NK-92 (cell line): Measurements from ENCODE around the gene EPB42.

Experiments used
- DNase-seq: peaks from one replicate; lab custom pipeline; 2025; ENCODE audit not compliant: unreplicated experiment; lab: John Stamatoyannopoulos, UW

The EPB42 gene

DNA sequence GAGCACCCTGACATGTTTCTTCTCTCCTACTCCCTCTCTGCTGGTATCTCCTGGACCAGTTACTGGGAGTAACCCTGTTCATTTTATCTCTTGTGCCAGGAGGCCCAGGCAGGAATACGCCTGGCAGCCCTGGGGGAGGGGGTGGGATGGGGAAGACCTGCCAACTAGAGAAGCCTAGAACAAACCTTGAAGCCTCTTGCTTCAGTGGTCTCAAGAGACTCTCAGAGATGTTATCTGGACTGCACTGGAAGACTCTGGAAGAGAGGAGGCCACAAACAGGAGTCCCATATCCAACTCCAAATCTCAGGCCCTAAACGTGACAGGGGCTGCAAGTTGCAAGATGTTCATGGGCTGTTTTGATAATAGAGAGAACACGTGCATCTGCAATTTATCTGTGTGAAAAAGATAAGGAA lies at the start of gene EPB42:
TSS of gene EPB42 (minus strand) at position 28 of the 413 bp plus-strand sequence. CDS start 193 bp downstream, outside the sequence.
- DNase-seq = no peak

DNA sequence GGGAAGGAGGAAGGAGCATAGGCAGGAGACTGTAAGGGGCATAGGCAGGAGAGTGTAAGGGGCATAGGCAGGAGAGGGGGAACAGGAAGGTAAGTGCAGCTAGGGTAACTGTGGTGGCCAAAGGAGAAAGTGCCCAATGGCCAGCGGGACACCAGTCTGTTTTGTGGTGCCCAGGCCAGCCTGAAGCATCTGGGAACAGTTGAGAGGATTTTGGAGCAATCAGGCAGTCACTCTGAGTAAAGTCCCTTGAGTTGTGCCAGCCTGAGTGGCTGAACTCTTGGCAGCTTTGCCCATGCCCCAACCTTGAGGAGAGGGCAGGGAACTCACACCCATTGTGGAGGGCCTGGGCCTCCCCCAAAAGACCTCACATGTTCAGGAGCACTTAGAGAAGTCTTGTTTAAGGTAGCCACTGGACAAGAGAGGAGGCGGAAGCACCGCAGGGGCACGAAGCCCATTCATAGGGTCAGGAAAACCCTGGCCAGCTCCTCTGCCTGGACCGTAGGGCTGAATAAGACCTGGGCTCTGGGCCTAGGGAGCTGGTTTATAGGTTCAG lies 49.4 kb upstream of the EPB42 start:
- no peak for DNase-seq

DNA sequence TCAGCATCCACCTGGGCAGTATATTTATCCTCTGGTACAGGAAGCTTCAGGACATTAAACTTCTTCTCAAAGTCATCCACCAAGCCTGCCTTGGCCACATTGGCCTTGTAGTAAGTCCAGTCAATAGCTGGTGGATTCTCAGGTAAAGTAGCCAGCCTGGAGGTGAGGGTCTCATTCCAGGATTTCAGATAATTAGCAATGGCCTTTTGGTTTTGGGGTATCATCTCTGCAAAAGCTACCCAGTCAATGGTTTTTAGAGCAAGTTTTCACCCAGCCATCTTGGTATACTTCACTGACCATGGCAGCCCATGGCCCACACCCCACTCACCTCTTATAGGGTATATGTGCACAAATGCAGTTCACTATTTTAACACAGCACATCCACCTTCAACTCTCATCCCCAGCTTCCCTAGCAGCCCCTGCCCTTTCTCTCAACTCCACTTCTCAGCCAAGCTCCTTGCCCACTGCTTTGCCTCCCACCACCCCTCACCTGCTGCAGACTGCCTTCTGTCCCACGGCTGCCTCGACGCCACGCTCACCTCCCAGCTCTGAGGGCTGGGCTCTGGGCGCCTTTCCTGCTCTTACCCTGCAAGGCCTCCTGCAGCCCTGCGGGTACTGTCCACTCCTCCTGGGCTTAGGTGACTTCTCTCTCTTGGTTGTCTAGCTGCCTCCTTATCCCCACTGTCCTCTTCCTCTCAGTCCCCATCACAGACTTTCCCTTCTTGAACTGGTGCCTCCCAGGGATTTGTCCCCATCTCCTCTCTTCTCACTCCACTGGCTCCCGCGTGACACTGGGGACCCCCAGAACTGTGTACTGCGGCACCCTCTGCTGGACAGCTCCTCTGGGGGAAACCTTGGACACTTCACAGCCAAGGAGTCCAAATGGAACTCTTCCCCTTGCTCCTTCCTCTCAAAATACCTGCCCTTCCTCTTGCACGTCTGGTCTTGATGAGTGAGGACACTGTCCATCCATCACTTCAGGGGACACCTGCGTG lies 47.6 kb upstream of the EPB42 start:
- DNase-seq = no peak

DNA sequence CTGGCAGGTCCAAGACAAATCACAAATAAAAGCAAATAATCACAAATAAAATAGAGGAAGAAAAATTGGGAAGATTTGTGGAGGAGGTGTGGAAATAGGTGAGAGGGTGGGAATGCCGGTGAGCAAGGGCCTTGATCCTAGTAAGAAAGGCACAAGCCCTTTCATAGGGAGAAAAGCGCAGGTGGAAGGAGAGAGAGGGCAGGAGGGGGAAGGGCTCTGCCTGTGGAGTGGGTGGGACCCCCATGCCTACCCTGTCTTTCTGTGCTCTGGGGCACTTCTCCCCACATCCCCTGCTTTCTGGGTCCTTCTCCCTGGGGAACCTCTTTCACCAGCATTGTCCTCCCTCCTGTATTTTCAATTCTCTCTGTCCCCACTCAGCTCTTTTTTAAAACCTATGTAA lies 46.6 kb upstream of the EPB42 start:
- DNase-seq = no peak

DNA sequence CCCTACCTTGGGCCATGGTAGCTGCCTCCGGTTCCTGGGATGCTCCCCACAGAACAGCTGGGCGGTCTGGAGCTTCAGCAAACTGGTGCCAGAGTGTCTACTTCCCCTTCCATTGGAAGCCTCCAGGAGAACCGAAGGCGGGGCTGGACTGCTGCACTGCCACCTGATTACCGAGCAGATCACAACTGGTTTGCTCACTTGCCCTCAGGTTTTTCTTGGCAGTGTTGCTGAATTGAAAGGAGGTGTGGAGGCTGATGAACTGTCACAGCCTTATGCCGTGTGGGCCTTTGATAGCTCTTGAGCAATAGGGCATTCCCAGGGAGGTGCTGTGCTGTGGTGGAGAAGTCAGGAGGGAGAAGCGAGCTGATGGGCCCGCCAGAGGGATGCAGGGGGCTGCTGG lies 46.0 kb upstream of the EPB42 start, which contains the start of gene TGM5:
TSS of gene TGM5 (minus strand) at position 95 of the 400 bp plus-strand sequence. CDS start at position 16, 79 bp downstream.
- DNase-seq = no peak

DNA sequence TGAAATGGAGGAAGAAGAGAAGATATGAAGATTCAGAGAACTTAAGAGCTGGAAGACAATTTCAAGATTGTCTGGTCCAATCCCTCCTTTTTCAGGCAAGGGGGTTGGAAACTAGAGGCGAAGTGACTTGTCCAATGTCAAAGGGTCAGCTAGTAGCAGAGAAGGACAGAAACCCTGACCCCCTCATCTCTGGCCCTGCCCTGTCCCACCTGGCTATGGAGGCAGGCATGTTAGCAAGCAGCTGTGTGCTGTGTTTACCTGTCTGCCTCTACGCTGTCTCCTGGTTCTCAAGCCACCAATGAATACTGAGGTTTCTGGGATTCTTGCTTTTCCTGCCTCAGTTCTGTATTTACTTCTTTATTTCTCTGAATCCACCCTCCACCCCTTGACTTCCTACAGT lies 45.6 kb upstream of the EPB42 start:
- no peak for DNase-seq

DNA sequence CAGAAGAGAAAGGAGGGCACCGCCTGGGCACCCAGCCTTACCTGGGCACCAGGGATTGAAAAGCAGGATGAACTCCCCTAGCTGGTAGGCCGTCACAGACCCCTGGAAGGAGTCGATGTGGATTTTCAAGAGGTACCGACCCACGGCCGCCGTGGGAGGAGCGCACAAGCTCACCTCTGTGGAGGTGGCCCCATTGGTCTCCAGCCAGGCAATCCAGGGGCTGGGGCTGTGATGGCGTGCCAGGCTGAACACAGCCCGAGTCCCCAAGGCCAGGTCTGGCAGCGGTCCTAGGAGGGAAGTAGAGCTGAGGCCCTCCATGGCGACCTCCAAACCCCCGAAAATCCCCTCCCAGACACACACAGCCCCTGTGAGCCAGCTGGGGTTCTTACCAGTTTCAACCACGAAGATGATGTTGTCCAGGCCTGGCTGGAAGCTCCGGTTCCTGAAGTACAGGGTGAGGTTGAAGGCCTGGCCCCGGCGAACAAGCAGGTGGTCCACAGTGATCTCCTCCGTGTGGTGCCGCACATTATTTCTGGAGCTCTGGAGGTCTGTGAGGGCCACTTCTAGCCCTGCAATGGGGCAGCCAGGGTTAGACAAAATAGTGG lies 39.3 kb upstream of the EPB42 start:
- no peak for DNase-seq

DNA sequence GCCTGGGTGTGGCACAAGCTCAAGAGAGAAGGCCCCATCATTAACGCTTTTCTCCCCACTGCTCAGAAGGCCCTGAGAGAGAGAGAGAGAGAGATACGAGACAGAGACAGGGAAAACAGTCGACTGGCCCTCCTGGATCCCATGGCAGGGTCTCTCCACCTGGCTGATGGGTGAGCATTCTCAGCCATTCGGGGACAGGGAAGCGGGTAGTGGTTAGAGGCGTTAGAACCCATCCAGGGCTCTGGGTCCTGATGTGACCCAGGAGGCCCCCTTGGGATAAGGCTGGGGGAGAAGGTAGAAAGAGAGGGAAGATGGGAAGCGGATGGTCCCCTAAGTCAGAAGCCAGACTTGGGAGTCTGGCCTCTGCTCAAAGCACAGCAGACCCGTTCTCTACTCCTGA lies 38.0 kb upstream of the EPB42 start:
- DNase-seq = no peak

DNA sequence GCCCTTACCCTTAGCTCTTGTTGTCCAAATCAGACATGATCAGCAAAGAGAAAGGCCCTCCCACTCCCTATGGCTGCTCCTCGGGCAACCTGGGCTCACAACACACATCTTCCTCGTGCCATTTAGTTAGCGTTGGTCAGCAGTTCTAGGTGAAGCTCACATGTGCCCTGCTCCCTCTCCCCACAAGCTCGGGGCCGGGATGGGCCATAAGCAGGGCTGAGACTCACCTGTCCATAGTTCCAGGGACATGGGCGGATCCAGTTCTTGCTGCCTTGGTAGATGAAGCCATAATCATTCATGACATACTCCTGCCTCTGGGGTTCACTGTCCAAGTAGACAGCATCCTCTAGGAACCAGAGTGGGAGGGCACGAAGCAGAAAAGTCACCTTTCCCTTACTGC lies 35.5 kb upstream of the EPB42 start:
- no peak for DNase-seq

DNA sequence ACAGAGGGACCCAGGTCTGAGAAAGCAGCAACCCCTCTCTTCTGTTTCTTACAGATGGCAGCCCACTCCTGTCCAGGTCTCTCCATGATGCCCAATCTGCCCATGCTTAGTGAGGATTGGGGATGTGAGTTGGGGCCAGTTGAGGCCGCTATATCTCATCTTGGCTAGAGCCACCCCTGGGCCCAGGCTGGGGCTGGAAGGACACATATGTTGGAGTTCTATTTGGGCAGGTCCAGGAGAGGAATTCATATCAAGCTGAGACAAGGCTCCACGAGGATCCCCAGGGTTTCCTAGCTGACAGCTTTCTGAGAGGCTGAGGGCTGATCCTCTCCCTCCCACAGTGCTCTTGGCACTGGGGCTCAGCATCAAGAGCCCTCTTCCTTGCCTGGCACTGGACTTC lies 34.6 kb upstream of the EPB42 start:
- no peak for DNase-seq

DNA sequence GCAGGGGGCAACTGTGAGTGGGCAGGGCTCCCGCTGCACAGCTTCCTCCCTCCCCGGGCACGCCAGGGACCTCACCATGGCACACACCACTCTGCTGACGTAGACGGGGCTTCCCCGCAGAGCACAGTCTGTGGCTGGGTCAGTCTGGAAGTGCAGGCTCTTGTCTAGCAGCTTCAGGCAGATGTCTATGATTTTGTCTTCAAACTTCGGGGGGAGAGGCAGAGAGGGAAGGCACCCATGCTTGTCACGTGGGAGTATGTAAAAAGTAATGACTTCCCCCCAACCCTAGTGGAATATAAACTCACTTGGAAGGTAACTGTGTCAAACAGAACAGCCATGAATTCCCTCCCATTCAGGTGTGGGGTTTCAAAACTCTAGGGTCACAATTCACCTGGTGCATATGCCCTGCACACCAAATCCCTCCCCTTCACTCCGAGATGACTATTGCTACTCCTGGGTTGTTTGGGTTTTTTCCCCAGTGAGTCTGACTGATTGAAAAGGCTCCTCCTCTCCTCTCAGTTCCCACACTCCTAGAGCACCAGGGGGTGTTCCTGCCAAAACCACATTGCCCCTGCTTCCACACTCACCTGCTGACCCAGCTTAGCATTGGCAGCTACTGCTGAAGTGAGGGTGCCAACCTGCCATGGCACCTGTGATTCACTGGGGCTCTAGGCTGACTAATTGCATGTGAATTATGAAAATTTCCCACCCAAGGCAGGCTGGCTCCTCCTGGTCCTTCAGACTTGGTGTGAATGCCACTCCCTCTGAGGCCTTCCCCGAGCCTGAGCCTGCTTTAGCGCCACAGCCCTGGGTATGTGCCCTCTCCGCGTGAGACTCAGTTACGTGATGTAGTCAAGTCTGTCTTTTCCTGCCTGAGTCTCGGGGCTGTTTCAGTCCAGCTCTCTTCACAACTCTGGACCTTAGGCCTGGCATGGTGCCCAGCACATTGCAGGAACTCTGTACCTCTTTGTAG lies 32.9 kb upstream of the EPB42 start:
- DNase-seq = no peak

DNA sequence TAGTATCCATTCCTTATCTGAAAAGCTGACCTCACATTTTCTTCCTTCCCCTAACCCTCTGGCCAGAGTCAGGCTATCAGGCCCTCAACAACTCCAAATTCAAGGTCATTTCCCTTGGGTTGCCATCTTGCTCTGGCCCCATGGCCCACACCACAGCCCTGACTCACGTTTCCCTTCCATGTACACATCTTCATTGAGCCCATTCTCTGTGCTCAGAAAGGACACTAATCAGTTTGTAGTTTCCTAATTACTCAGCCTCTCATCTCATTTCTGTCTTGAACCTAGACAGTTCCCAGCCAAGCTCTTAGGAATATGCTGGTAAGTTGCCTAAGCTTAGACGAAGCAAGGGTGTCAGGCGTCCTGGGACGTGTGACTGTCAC lies 31.0 kb upstream of the EPB42 start:
- no peak for DNase-seq

DNA sequence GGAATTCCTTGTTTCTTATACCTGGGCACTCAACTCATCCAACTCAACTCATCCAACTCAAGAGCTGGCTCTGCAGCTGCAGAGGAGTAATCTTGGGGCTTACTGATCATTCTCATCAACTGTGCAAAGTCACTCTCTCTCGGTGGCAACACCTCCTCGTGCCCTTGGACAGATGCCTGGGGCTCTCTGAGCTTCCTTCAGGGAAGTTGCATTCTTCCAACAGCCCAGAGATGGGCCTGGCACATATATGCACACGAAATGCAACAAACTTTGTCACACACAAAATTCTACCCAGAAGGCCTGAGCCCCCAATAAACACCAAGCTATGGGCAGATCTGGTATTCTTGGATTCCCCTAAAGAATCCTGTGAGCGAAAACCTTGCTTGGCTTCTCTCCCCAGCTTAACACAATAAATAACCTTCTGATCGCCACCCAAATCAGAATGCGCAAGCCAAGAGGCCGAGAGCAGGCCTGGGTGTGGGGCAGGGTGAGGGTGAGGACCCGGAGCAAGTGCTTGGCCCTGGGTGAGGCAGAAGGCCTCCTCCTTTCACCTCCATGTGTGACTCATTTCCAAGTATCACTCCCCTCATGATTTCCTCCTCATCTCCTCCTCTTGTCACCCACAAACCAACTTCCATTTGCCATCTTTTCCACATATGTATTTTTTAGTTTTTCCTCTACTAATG lies 30.5 kb upstream of the EPB42 start:
- DNase-seq = no peak

DNA sequence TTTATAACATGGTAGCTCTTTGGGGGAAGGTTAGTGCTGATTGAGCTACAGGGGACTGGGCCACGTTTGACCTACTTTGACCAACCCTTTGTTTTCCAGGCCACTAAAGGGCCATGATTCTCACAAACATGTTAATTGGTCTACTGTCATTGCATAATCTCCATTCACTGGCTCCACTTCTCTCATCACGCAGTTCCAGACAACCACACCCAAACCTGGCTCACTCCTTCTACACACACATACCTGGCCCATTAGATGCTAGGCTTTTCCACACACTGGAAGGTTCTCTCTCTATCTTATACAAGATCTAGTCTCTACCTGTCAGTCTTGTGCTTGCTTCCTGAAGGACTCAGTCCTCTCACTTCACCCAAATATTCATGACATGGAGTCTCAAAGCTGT lies 30.0 kb upstream of the EPB42 start:
- no peak for DNase-seq

DNA sequence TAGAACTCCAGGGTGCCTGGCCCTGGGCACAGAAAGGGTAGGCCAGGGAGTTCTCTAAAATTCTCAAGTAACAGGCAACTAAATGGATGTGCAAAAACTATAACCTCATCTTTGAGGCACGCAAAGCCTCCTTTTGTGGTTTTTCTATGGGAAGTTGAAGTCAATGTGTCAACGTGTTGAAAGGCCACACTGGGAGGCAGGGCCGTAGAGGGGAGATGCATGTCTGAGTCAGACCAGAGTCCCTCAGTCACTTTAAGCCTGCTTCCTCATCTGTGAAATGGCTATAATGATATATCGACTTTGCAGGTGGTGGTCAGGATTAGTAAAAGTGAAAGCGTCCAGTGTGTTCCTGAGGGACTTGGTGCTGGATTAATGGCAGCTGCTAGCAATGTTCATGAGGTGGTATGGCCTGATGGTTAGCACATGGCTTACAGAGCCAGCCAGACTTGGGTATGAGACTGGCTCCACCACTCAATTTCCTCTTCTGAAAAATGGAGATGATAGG lies 28.9 kb upstream of the EPB42 start:
- DNase-seq = no peak

DNA sequence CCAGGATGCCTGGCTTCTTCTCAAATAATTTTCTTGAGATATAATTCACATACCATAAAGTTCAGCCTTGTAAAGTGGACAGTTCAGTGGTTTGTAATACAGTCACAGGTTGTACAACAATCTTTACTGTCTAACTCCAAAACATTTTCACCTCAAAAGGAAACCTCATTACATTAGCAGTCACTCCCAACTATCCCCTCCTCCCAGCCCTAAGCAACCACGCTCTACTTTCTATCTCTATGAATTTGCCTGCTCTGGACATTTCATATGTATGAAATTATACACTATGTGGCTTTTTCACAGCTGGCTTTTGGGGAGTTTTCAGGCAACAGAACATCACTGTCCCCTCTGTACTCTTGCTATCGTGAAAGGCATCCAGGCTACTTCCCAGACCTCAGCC lies 28.4 kb upstream of the EPB42 start:
- DNase-seq = no peak

DNA sequence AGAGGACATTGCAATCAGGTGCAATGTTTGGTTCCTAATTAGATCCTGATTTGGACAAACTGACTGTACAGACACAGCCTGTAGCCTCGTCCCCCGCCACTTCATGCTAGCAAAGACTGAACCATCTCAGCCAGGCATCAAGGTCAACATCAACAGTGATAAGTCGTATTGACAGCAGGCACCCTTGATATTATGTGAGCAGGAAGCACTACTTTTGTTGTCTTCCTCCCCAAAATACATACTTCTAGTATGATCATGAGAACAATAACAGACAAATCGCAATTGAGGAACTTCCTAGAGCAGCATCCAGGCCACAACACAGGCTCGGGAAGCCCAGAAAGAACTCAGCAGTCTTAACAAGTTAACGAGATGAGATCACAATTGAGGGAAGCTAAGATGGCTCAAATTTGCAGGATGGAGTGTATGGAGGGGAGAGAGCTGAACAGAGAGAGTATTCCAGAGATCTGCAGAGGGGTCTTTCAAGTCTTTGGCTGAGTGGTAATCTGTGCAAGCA lies 25.5 kb upstream of the EPB42 start:
- DNase-seq = no peak

DNA sequence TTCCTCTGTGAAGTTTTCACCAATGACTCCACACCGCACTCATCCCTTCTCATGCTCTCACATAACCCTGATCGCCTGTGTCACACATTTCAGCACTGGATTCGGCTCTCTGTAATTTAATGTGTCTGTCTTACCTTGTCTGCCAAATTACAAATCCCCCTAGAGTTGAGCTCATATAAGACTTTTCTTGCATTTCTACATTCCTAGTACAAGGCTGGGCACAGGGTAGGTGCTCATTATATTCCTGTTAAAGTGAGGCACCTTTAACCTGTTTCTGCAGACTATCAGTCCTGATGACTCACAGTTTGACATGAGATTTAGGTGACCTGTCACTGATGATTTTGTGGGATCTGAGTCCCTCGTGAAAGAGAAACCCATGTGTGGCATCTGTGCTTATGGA lies 23.3 kb upstream of the EPB42 start:
- DNase-seq = no peak

DNA sequence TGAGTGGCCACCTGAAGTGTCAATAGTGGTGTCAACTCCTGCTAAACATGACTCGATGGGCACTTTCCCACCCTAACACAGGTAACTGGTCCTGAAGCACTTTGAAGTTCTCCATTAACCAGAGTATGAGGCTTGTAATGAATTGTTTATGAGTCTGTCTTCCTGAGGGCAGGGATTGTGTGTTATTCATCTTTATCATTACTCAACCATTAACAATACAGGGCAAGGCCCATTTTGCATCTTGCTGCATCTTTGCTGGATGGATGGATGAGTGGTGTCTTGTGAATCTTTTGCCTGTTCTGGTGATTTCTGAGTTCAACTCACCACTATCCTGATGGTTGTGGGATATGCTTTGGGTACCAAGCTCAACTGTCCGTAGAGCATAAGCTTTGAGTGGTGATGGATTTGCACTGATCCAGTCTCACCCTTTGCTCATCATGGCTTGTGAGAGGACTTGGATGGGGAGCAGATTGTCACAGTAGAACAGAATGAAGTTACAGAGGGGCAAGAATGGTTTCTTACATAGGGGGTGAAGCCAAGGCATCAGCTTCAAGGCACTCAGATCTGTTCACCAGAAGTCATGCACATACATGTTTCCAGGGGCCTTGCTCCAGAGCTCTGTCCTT lies 22.3 kb upstream of the EPB42 start:
- no peak for DNase-seq
